Kidney (tissue), 14 donors: ENCODE results near the gene EIF3L. TPM values are rescaled to one million over a fixed set of nuclear protein-coding genes. Genes with fewer than 3 reads are reported as not detected.

ENCODE experiments used
- DNase-seq, 5 donors: peaks; one replicate each; pipeline ENCODE4 v3.0.0-alpha.2; 2013 to 2020
- FAIRE-seq: peaks from 2 replicates; lab custom pipeline; 2012; peaks lifted over from hg19 to GRCh38; lab: Jason Lieb, UNC
- H3K27ac ChIP-seq, 2 donors: one replicate each; pipeline ENCODE4 v1.7.0; 2013; ENCODE audit warnings: low read depth in 2 of 2, low read length in 2 of 2, inconsistent platforms in 1 of 2
- H3K27me3 ChIP-seq: one replicate; pipeline ENCODE4 v1.7.1; 2013; ENCODE audit warnings: low read length, inconsistent platforms; ENCODE audit not compliant: control insufficient read depth, insufficient read depth
- H3K36me3 ChIP-seq, 3 donors: one replicate each; pipeline versions ENCODE4 v1.7.0 to v1.7.1; 2013; ENCODE audit warnings: low read length in 3 of 3, control low read depth in 1 of 3, inconsistent platforms in 1 of 3; ENCODE audit not compliant: insufficient read depth in 3 of 3, control insufficient read depth in 2 of 3
- H3K4me1 ChIP-seq, 3 donors: one replicate each; pipeline versions ENCODE4 v1.7.0 to v1.7.1; 2013; ENCODE audit warnings: low read length in 3 of 3, inconsistent platforms in 1 of 3, low read depth in 1 of 3; ENCODE audit not compliant: control insufficient read depth in 2 of 3, insufficient read depth in 2 of 3
- H3K4me3 ChIP-seq, 3 donors: one replicate each; pipeline versions ENCODE4 v1.7.0 to v1.8.1; 2013; ENCODE audit warnings: low read length in 3 of 3, control low read depth in 1 of 3, inconsistent platforms in 1 of 3
- H3K9ac ChIP-seq, 3 donors: one replicate each; pipeline versions ENCODE4 v1.7.0 to v1.7.1; 2013; ENCODE audit warnings: low read length in 3 of 3, control low read depth in 1 of 3, inconsistent platforms in 1 of 3
- H3K9me3 ChIP-seq, 3 donors: one replicate each; pipeline versions ENCODE4 v1.7.0 to v1.7.1; 2013; ENCODE audit warnings: low read length in 3 of 3, control low read depth in 1 of 3, inconsistent platforms in 1 of 3; ENCODE audit not compliant: control insufficient read depth in 2 of 3, insufficient read depth in 1 of 3
- intact Hi-C: fragments of 100-400 bp; cut with DNase I; formaldehyde crosslinking; loops from one replicate; pipeline ENCODE4 v1.11.1; 2022
- polyA plus RNA-seq: library from polyadenylated mRNA; stranded (reverse); fragments of 350-450 nt; fragmentation: Illumina TruSeq; extraction: RNeasy Lipid Tissue Mini Kit (QIAGEN cat#74804); gene quantifications from one replicate; pipeline ENCODE4 v1.2.3, GENCODE V29; 2014; ENCODE audit warnings: low read depth, low replicate concordance; ENCODE audit not compliant: insufficient read depth
- total RNA-seq: library from RNA; stranded (reverse); fragmentation: NEBNext Ultra II Directional; extraction: Animal tissue kit (Norgen Biotek cat#: 25700); gene quantifications from one replicate; pipeline ENCODE4 v1.2.1, GENCODE V29; 2021
- TF ChIP-seq, protein P1 (sequence below): IDR thresholded peaks from 3 replicates; pipeline ENCODE4 v1.5.1; 2012; ENCODE audit warnings: mild to moderate bottlenecking, moderate library complexity, borderline replicate concordance; ENCODE audit not compliant: insufficient read depth; ENCODE audit errors: extremely low read depth
- donor health status: control.
- donor health status: control.
- donor health status: control.
- donor health status: control.
- donor health status: control.
- donor health status: DM: yes; HTN: yes; CAD: no.
- donor health status: Normal renal cell carcinoma (clear cell type).

The EIF3L gene
- total and polyA plus RNA-seq, 2 donors from 2014 or later, result 352 to 376 TPM

DNA sequence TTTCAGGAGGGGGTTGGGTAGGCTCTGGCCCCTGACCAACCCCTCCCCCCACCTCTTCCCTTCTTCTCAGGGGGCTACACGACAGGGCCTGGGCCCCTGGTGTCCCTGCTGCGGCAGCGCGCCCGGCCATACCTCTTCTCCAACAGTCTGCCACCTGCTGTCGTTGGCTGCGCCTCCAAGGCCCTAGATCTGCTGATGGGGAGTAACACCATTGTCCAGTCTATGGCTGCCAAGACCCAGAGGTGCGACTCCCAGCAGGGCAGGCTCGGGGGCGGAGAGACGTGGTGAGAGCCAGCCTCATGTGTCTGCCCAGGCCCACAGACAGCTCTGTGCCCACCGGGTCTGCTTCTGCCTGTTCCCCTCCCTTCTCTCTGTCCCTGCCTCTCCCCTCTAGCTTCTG lies 33.6 kb upstream of the EIF3L start:
- TF ChIP-seq, protein P1, sequence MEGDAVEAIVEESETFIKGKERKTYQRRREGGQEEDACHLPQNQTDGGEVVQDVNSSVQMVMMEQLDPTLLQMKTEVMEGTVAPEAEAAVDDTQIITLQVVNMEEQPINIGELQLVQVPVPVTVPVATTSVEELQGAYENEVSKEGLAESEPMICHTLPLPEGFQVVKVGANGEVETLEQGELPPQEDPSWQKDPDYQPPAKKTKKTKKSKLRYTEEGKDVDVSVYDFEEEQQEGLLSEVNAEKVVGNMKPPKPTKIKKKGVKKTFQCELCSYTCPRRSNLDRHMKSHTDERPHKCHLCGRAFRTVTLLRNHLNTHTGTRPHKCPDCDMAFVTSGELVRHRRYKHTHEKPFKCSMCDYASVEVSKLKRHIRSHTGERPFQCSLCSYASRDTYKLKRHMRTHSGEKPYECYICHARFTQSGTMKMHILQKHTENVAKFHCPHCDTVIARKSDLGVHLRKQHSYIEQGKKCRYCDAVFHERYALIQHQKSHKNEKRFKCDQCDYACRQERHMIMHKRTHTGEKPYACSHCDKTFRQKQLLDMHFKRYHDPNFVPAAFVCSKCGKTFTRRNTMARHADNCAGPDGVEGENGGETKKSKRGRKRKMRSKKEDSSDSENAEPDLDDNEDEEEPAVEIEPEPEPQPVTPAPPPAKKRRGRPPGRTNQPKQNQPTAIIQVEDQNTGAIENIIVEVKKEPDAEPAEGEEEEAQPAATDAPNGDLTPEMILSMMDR, result no peak
- FAIRE-seq, result no peak
- peaks cover 5% of the 10 kb centered on the region for H3K27me3 ChIP-seq
- H3K4me3 ChIP-seq, result no peak overlapping the region
- no peak overlapping the region for H3K9ac ChIP-seq
- no peak overlapping the region for H3K27ac ChIP-seq
- peaks cover 0 to 6% (median 2%) of the 10 kb centered on the region in 3 donors for H3K36me3 ChIP-seq
- no peak for DNase-seq
- H3K4me1 ChIP-seq, result peaks cover 0 to 16% (median 0%) of the 10 kb centered on the region in 3 donors
- no peaks in the 10 kb centered on the region for H3K9me3 ChIP-seq
- intact Hi-C loops, result loop anchor here (10.0 kb wide), 2 partner anchors 49 to 149 kb away; no protein-coding TSS in a partner anchor

- DNase-seq, result no peak
- H3K27ac ChIP-seq, result no peak overlapping the region
- no peak overlapping the region for H3K4me3 ChIP-seq
- TF ChIP-seq, protein P1, result no peak
- no peaks in the 10 kb centered on the region for H3K9me3 ChIP-seq
- intact Hi-C loops, result loop anchor here (10.0 kb wide), 2 partner anchors 48 to 148 kb away; no protein-coding TSS in a partner anchor
- H3K9ac ChIP-seq, result no peak overlapping the region
- peaks cover 0 to 16% (median 0%) of the 10 kb centered on the region in 3 donors for H3K4me1 ChIP-seq
- peaks cover 0 to 6% (median 2%) of the 10 kb centered on the region in 3 donors for H3K36me3 ChIP-seq
- peaks cover 7% of the 10 kb centered on the region for H3K27me3 ChIP-seq
- no peak for FAIRE-seq
These were observed 32.6 kb upstream of the EIF3L start for GRCh38 chr22:37816543-37817180.

GRCh38 chr22:37817705-37818408 lies 31.4 kb upstream of the EIF3L start:
- H3K9me3 ChIP-seq, result no peaks in the 10 kb centered on the region
- H3K9ac ChIP-seq, result peak overlapping the region in 2 of 3 donors; percentile 63 to 65
- TF ChIP-seq, protein P1, result peak; percentile 98
- FAIRE-seq, result no peak
- H3K27me3 ChIP-seq, result peaks cover 11% of the 10 kb centered on the region
- H3K4me3 ChIP-seq, result peak overlapping the region; percentile 32 to 49 (median 33)
- peaks cover 0 to 16% (median 0%) of the 10 kb centered on the region in 3 donors for H3K4me1 ChIP-seq
- intact Hi-C loops, result loop anchor here (10.0 kb wide), 2 partner anchors 47 to 147 kb away; no protein-coding TSS in a partner anchor
- peak; percentile 89 to 93 (median 90) for DNase-seq
- no peak overlapping the region for H3K27ac ChIP-seq
- peaks cover 0 to 6% (median 2%) of the 10 kb centered on the region in 3 donors for H3K36me3 ChIP-seq
